GM12874 (cell line): ENCODE measurements around the gene CCDC57.

Experiments used
- CTCF ChIP-seq: IDR thresholded peaks from 2 replicates; pipeline ENCODE4 v1.5.1; 2011; ENCODE audit warnings: low read depth, mild to moderate bottlenecking, control low read depth, low read length, moderate library complexity; ENCODE audit not compliant: insufficient read depth

CCDC57 gene

GRCh38 chr17:82086941-82087906 is 125.4 kb downstream of the CCDC57 start:
- TF ChIP-seq CTCF = no peak

- TF ChIP-seq CTCF = no peak
Observed at GRCh38 chr17:82085931-82086764, 126.5 kb downstream of the CCDC57 start.

- no peak for TF ChIP-seq CTCF
Observed at GRCh38 chr17:82085031-82085861, 127.4 kb downstream of the CCDC57 start.

- TF ChIP-seq CTCF = no peak
Observed at GRCh38 chr17:82084373-82085030, 128.1 kb downstream of the CCDC57 start.

- no peak for TF ChIP-seq CTCF
Observed at GRCh38 chr17:82083533-82084359, 128.9 kb downstream of the CCDC57 start.

GRCh38 chr17:82083009-82083408 is 129.6 kb downstream of the CCDC57 start:
- TF ChIP-seq CTCF = no peak
